OCI-LY7 (cell line): ENCODE measurements around the gene ST6GALNAC1. TPM values are rescaled to one million over a fixed set of nuclear protein-coding genes. Genes with fewer than 3 reads are reported as not detected.

ENCODE experiments used
- BruUV-seq: library from RNA; stranded (reverse); fragments of 400-500 nt; replicated peaks from 2 replicates; lab custom pipeline; 2021; lab: Mats Ljungman, UMichigan
- CTCF ChIA-PET: fragments of 300-600 bp; sonication (Branson Sonifier 250); formaldehyde crosslinking; loops from one replicate; lab custom pipeline; 2022; ENCODE audit warnings: antibody characterized with exemption; ENCODE audit not compliant: unreplicated experiment; lab: Charles Lee
- POLR2A ChIA-PET: fragments of 300-600 bp; sonication (Branson Sonifier 250); formaldehyde crosslinking; loops from one replicate; lab custom pipeline; 2022; ENCODE audit warnings: antibody characterized with exemption; lab: Charles Lee
- DNase-seq: peaks from one replicate; pipeline ENCODE4 v3.0.0-alpha.2; 2015; ENCODE audit warnings: low spot score
- H2AFZ ChIP-seq: fragments of 200-600 bp; sonication (generic), shearing (Covaris generic); 2 replicates; pipeline ENCODE4 v1.6.1; 2014; ENCODE audit warnings: mild to moderate bottlenecking, antibody characterized with exemption, low read length, moderate library complexity
- H3K27ac ChIP-seq: fragments of 200-600 bp; sonication (generic); 2 replicates; pipeline ENCODE4 v1.5.1; 2014; ENCODE audit warnings: mixed run types, low read depth, mild to moderate bottlenecking, moderate library complexity, low read length, inconsistent platforms; ENCODE audit not compliant: poor library complexity, severe bottlenecking
- H3K36me3 ChIP-seq: fragments of 200-600 bp; sonication (generic); 2 replicates; pipeline ENCODE4 v1.6.1; 2014; ENCODE audit warnings: mild to moderate bottlenecking, antibody characterized with exemption, low read length, moderate library complexity, mixed read lengths; ENCODE audit not compliant: insufficient read depth
- H3K4me1 ChIP-seq: fragments of 200-600 bp; sonication (generic); 2 replicates; pipeline ENCODE4 v1.5.1; 2014; ENCODE audit warnings: mild to moderate bottlenecking, low read length; ENCODE audit not compliant: insufficient read depth, poor library complexity, severe bottlenecking
- H3K4me2 ChIP-seq: fragments of 200-600 bp; sonication (generic); 2 replicates; pipeline ENCODE4 v1.6.1; 2014; ENCODE audit warnings: mild to moderate bottlenecking, low read length
- H3K4me3 ChIP-seq: fragments of 200-600 bp; sonication (generic); 2 replicates; pipeline ENCODE4 v1.5.1; 2014; ENCODE audit warnings: mild to moderate bottlenecking, low read depth, low read length; ENCODE audit not compliant: poor library complexity, severe bottlenecking
- H3K79me2 ChIP-seq: fragments of 200-600 bp; sonication (generic); 2 replicates; pipeline ENCODE4 v1.6.1; 2016; ENCODE audit warnings: low read depth, mild to moderate bottlenecking, low read length, moderate library complexity, mixed read lengths; ENCODE audit not compliant: insufficient read depth
- H3K9me2 ChIP-seq: fragments of 200-600 bp; sonication (generic); 2 replicates; pipeline ENCODE4 v1.6.1; 2016; ENCODE audit warnings: mild to moderate bottlenecking, low read length, mixed read lengths; ENCODE audit not compliant: insufficient read depth
- H3K9me3 ChIP-seq: fragments of 200-600 bp; sonication (generic); 2 replicates; pipeline ENCODE4 v1.6.1; 2014; ENCODE audit warnings: mild to moderate bottlenecking, mixed run types, low read length, mixed read lengths
- H4K20me1 ChIP-seq: fragments of 200-600 bp; sonication (generic); 2 replicates; pipeline ENCODE4 v1.6.1; 2014; ENCODE audit warnings: mild to moderate bottlenecking, antibody characterized with exemption, low read length, moderate library complexity, mixed read lengths; ENCODE audit not compliant: insufficient read depth
- CTCF ChIP-seq: fragments of 200-600 bp; sonication (generic); conservative IDR thresholded peaks from 2 replicates; pipeline ENCODE4 v1.5.1; 2014; ENCODE audit warnings: mild to moderate bottlenecking, antibody characterized with exemption, low read length, moderate library complexity, mixed read lengths
- EZH2phosphoT487 ChIP-seq: fragments of 200-600 bp; sonication (generic); IDR thresholded peaks from 2 replicates; pipeline ENCODE4 v1.6.1; 2018; ENCODE audit warnings: low read depth, borderline replicate concordance, mild to moderate bottlenecking, mixed run types, antibody characterized with exemption, low read length, moderate library complexity, mixed read lengths
- intact Hi-C: fragments of 100-400 bp; cut with micrococcal nuclease; formaldehyde crosslinking; loops from one replicate; pipeline ENCODE4 v1.10.0; 2022; ENCODE audit not compliant: unreplicated experiment
- total RNA-seq, 2 experiments: library from RNA; depleted of rRNA in 1 of 2; stranded (reverse); fragments of >200 nt in 1 of 2; shearing (Covaris generic) in 1 of 2; gene quantifications; 2 replicates each; pipeline ENCODE4 v1.2.3, GENCODE V29; 2014 to 2022

ST6GALNAC1 gene
- total RNA-seq, 2 experiments from 2014 or later = not detected

GRCh38 chr17:76626442-76626841 is 17.1 kb downstream of the ST6GALNAC1 start:
- no peaks in the 10 kb centered on the region for H4K20me1 ChIP-seq
- H3K4me2 ChIP-seq = no peak overlapping the region
- H3K36me3 ChIP-seq = no peaks in the 10 kb centered on the region
- H3K9me3 ChIP-seq = no peaks in the 10 kb centered on the region
- BruUV-seq = no TSS peak
- ChIA-PET CTCF (interaction anchor here (0.5 to 1.0 kb wide), 2 partner anchors 12 to 168 kb away, joined by 4 read pairs; no protein-coding TSS in a partner anchor), POLR2A (no interaction called here)
- H3K9me2 ChIP-seq = no peaks in the 10 kb centered on the region
- no peaks in the 10 kb centered on the region for H3K79me2 ChIP-seq
- intact Hi-C loops = no loop called here
- no peak overlapping the region for H3K27ac ChIP-seq
- TF ChIP-seq EZH2phosphoT487 (no peak), CTCF (no peak)
- no peak overlapping the region for H2AFZ ChIP-seq
- no peak overlapping the region for H3K4me3 ChIP-seq
- DNase-seq = no peak
- peaks cover 4% of the 10 kb centered on the region for H3K4me1 ChIP-seq

GRCh38 chr17:76625496-76625895 is 18.1 kb downstream of the ST6GALNAC1 start:
- H3K4me3 ChIP-seq = no peak overlapping the region
- ChIA-PET POLR2A (interaction anchor here (0.6 kb wide), 1 partner anchor 392 kb away, joined by 3 read pairs; no protein-coding TSS in a partner anchor), CTCF (interaction anchor here (0.6 to 1.0 kb wide), 2 partner anchors 11 to 184 kb away, joined by 3 to 4 read pairs; no protein-coding TSS in a partner anchor)
- H3K9me2 ChIP-seq = no peaks in the 10 kb centered on the region
- DNase-seq = no peak
- no TSS peak for BruUV-seq
- H3K79me2 ChIP-seq = no peaks in the 10 kb centered on the region
- H3K27ac ChIP-seq = no peak overlapping the region
- no peak for TF ChIP-seq CTCF
- no peak for TF ChIP-seq EZH2phosphoT487
- H4K20me1 ChIP-seq = no peaks in the 10 kb centered on the region
- no peak overlapping the region for H2AFZ ChIP-seq
- H3K4me2 ChIP-seq = no peak overlapping the region
- no peaks in the 10 kb centered on the region for H3K36me3 ChIP-seq
- peaks cover 4% of the 10 kb centered on the region for H3K4me1 ChIP-seq
- intact Hi-C loops = no loop called here
- no peaks in the 10 kb centered on the region for H3K9me3 ChIP-seq
